Activated CD4-positive, alpha-beta T cell treated with anti-CD3 and anti-CD28 coated beads for 48 hours (primary cell): ENCODE measurements around the gene PABPC5.

Experiments
- DNase-seq: peaks from one replicate; pipeline ENCODE4 v3.0.0-alpha.2; 2020

Gene PABPC5

GRCh38 chrX:91434351-91435168, at the start of gene PABPC5:
TSS of gene PABPC5 (plus strand) at chrX:91434839. CDS start at chrX:91435578, 739 bp downstream.
- DNase-seq, result no peak

- DNase-seq, result no peak
Measured at GRCh38 chrX:91389026-91389425, 45.6 kb upstream of the PABPC5 start.

- DNase-seq, result no peak
Measured at GRCh38 chrX:91414713-91415112, 19.9 kb upstream of the PABPC5 start.

GRCh38 chrX:91435395-91435794, 756 bp downstream of the PABPC5 start:
- no peak for DNase-seq
